IMR-90 (cell line): ENCODE data around the gene RAX2. TPM values are rescaled to one million over a fixed set of nuclear protein-coding genes. Genes with fewer than 3 reads are reported as not detected.

ENCODE experiments used
- ATAC-seq: fragments of 200-7000 bp; cut with Tn5 transposase; 2 replicates; pipeline ENCODE4 v1.9.1; 2020; ENCODE audit warnings: low read depth, mild to moderate bottlenecking, moderate library complexity
- BruUV-seq: library from RNA; stranded (reverse); fragments of 400-500 nt; replicated peaks from 2 replicates; lab custom pipeline; 2021; lab: Mats Ljungman, UMichigan
- CTCF ChIA-PET: fragments of 300-600 bp; formaldehyde crosslinking; extraction: SDS; loops from one replicate; lab custom pipeline; 2021; ENCODE audit warnings: antibody characterized with exemption; lab: Yijun Ruan, JAX
- POLR2A ChIA-PET: fragments of 300-600 bp; sonication (Branson Sonifier 250); formaldehyde crosslinking; loops from one replicate; lab custom pipeline; 2022; ENCODE audit warnings: antibody characterized with exemption; ENCODE audit not compliant: unreplicated experiment; lab: Charles Lee
- DNase-seq: peaks from one replicate; pipeline ENCODE4 v3.0.0; 2013
- H2AFZ ChIP-seq: replicated peaks from 2 replicates; pipeline ENCODE3; 2013; ENCODE audit warnings: low read length, mild to moderate bottlenecking; ENCODE audit not compliant: poor library complexity
- H2AK5ac ChIP-seq: 2 replicates; pipeline ENCODE4 v1.6.1; 2013; ENCODE audit warnings: low read depth, low read length, inconsistent platforms
- H2AK9ac ChIP-seq: replicated peaks from 2 replicates; pipeline ENCODE3; 2013; ENCODE audit warnings: mild to moderate bottlenecking, low read depth, low read length, moderate library complexity; ENCODE audit not compliant: poor library complexity
- H2BK120ac ChIP-seq: 2 replicates; pipeline ENCODE4 v1.6.1; 2013; ENCODE audit warnings: low read depth, low read length, inconsistent platforms
- H2BK15ac ChIP-seq: 3 replicates; pipeline ENCODE4 v1.6.1; 2013; ENCODE audit warnings: low read depth, low read length, inconsistent platforms
- H2BK20ac ChIP-seq: 2 replicates; pipeline ENCODE4 v1.6.1; 2013; ENCODE audit warnings: low read depth, mild to moderate bottlenecking, inconsistent platforms, low read length, moderate library complexity
- H2BK5ac ChIP-seq: 2 replicates; pipeline ENCODE4 v1.6.1; 2013; ENCODE audit warnings: mild to moderate bottlenecking, low read depth, low read length, inconsistent platforms; ENCODE audit not compliant: poor library complexity, severe bottlenecking
- H3K14ac ChIP-seq: replicated peaks from 2 replicates; pipeline ENCODE4 v1.6.1; 2013; ENCODE audit warnings: low read depth, low read length, inconsistent platforms
- H3K18ac ChIP-seq: 2 replicates; pipeline ENCODE4 v1.6.1; 2013; ENCODE audit warnings: low read depth, low read length, control low read depth
- H3K23ac ChIP-seq: 2 replicates; pipeline ENCODE4 v1.6.1; 2013; ENCODE audit warnings: low read depth, low read length, inconsistent platforms
- H3K27ac ChIP-seq: 2 replicates; pipeline ENCODE4 v1.5.1; 2013; ENCODE audit warnings: mild to moderate bottlenecking, control low read depth, low read length; ENCODE audit not compliant: insufficient read depth
- H3K27me3 ChIP-seq: 2 replicates; pipeline ENCODE4 v1.6.1; 2013; ENCODE audit warnings: low read length; ENCODE audit not compliant: control insufficient read depth, insufficient read depth
- H3K36me3 ChIP-seq: 2 replicates; pipeline ENCODE4 v1.6.1; 2013; ENCODE audit warnings: low read length, mixed read lengths; ENCODE audit not compliant: control insufficient read depth, insufficient read depth
- H3K4ac ChIP-seq: 2 replicates; pipeline ENCODE4 v1.6.1; 2013; ENCODE audit warnings: low read depth, low read length, inconsistent platforms
- H3K4me1 ChIP-seq: 2 replicates; pipeline ENCODE4 v1.6.1; 2013; ENCODE audit warnings: low read length, mixed read lengths; ENCODE audit not compliant: control insufficient read depth, insufficient read depth
- H3K4me2 ChIP-seq: 2 replicates; pipeline ENCODE4 v1.6.1; 2013; ENCODE audit warnings: low read depth, mild to moderate bottlenecking, control low read depth, low read length, moderate library complexity
- H3K4me3 ChIP-seq: 2 replicates; pipeline ENCODE4 v1.5.1; 2013; ENCODE audit warnings: low read depth, mild to moderate bottlenecking, control low read depth, low read length, moderate library complexity; ENCODE audit not compliant: insufficient read depth
- H3K56ac ChIP-seq: 2 replicates; pipeline ENCODE4 v1.6.1; 2013; ENCODE audit warnings: low read length, inconsistent platforms; ENCODE audit not compliant: insufficient read depth; ENCODE audit errors: extremely low read depth
- H3K79me1 ChIP-seq, 2 experiments: 2 replicates each; pipeline ENCODE4 v1.6.1; 2013; ENCODE audit warnings: low read length in 2 of 2, inconsistent platforms in 1 of 2, low read depth in 1 of 2
- H3K9ac ChIP-seq: 2 replicates; pipeline ENCODE4 v1.6.1; 2013; ENCODE audit warnings: low read depth, low read length, control low read depth
- H3K9me1 ChIP-seq: 2 replicates; pipeline ENCODE4 v1.6.1; 2013; ENCODE audit warnings: low read length, inconsistent platforms; ENCODE audit not compliant: insufficient read depth
- H3K9me3 ChIP-seq: 2 replicates; pipeline ENCODE4 v1.6.1; 2013; ENCODE audit warnings: low read length; ENCODE audit not compliant: control insufficient read depth, insufficient read depth
- H4K20me1 ChIP-seq: 2 replicates; pipeline ENCODE4 v1.6.1; 2013; ENCODE audit warnings: low read length, inconsistent platforms; ENCODE audit not compliant: insufficient read depth
- H4K5ac ChIP-seq: 2 replicates; pipeline ENCODE4 v1.6.1; 2013; ENCODE audit warnings: mild to moderate bottlenecking, low read depth, low read length, control low read depth
- H4K8ac ChIP-seq, 2 experiments: 2 replicates each; pipeline ENCODE4 v1.6.1; 2013; ENCODE audit warnings: low read depth in 2 of 2, low read length in 2 of 2, control low read depth in 1 of 2, inconsistent platforms in 1 of 2
- H4K91ac ChIP-seq: 2 replicates; pipeline ENCODE4 v1.6.1; 2013; ENCODE audit warnings: low read depth, low read length, inconsistent platforms; ENCODE audit not compliant: insufficient read depth
- BHLHE40 ChIP-seq: fragments of 150-350 bp; IDR thresholded peaks from 2 replicates; pipeline ENCODE4 v1.6.1; 2016; ENCODE audit warnings: mild to moderate bottlenecking, low read depth, low read length
- MXI1 ChIP-seq: IDR thresholded peaks from 2 replicates; pipeline ENCODE4 v1.6.1; 2012; ENCODE audit warnings: low read depth, mild to moderate bottlenecking, low read length, moderate library complexity, borderline replicate concordance
- NFE2L2 ChIP-seq: fragments of 150-350 bp; IDR thresholded peaks from 2 replicates; pipeline ENCODE4 v1.6.1; 2016; ENCODE audit warnings: low read depth, mild to moderate bottlenecking, low read length
- RAD21 ChIP-seq: IDR thresholded peaks from 2 replicates; pipeline ENCODE4 v1.6.1; 2012; ENCODE audit warnings: low read length, improper control_type of control experiment
- WGBS, 2 experiments: methylation state at CpG; one replicate each; pipeline versions ENCODE4 v1.1.5 to v1.1.7; 2013; ENCODE audit warnings: missing lambda C conversion rate in 2 of 2; ENCODE audit not compliant: insufficient read length in 1 of 2; ENCODE audit errors: extremely low coverage in 2 of 2; 5-methylcytosine and 5-hydroxymethylcytosine counted together
- dilution Hi-C: fragments of 300-500 bp; cut with HindIII; formaldehyde crosslinking; loops from one replicate; pipeline ENCODE4 v1.14.3; 2018; ENCODE audit warnings: low sequenced_read_pairs; ENCODE audit not compliant: unreplicated experiment
- in situ Hi-C: fragments of 300-500 bp; cut with MboI; formaldehyde crosslinking; loops from 3 replicates; pipeline ENCODE4 v1.14.3; 2019; ENCODE audit warnings: low sequenced_read_pairs, inconsistent platforms, mixed read lengths
- intact Hi-C: fragments of 100-400 bp; cut with micrococcal nuclease; formaldehyde crosslinking; loops from 2 replicates; pipeline ENCODE4 v1.10.0; 2022
- polyA plus RNA-seq, 3 experiments: library from polyadenylated mRNA; depleted of rRNA; stranded (reverse); fragments of >200 nt; gene quantifications; 2 replicates each; pipeline ENCODE4 v1.2.3, GENCODE V29; 2012; ENCODE audit warnings: low replicate concordance in 1 of 3
- total RNA-seq: library from RNA; depleted of rRNA; stranded (reverse); fragments of >200 nt; gene quantifications from 2 replicates; pipeline ENCODE4 v1.2.3, GENCODE V29; 2012

RAX2 gene
- total and polyA plus RNA-seq, 2 of the 4 experiments (the other 2 are of a cell fraction) = not detected

GRCh38 chr19:3737487-3738205 lies 34.4 kb downstream of the RAX2 start:
- no peak overlapping the region for H2BK5ac ChIP-seq
- H3K27me3 ChIP-seq = peaks cover 11% of the 10 kb centered on the region
- no peak overlapping the region for H2AFZ ChIP-seq
- H2BK15ac ChIP-seq = no peak overlapping the region
- no peaks in the 10 kb centered on the region for H3K4me1 ChIP-seq
- no peak overlapping the region for H3K4me3 ChIP-seq
- in situ Hi-C loops = no loop called here
- intact Hi-C loops = no loop called here
- no peak overlapping the region for H3K18ac ChIP-seq
- H3K9ac ChIP-seq = no peak overlapping the region
- H2AK9ac ChIP-seq = no peak overlapping the region
- H3K4me2 ChIP-seq = no peak overlapping the region
- H3K14ac ChIP-seq = no peak overlapping the region
- no peaks in the 10 kb centered on the region for H4K20me1 ChIP-seq
- DNase-seq (no peak), ATAC-seq (no peak)
- H3K9me1 ChIP-seq = peaks cover 8% of the 10 kb centered on the region; the same call in 1 of the 2 replicates
- ChIA-PET CTCF (no interaction called here), POLR2A (interaction anchor here (1.0 kb wide), 1 partner anchor 25 kb away, joined by 4 read pairs; the partner anchor contains the start of gene MRPL54)
- no peaks in the 10 kb centered on the region for H3K36me3 ChIP-seq
- no peaks in the 10 kb centered on the region for H3K9me3 ChIP-seq
- H4K91ac ChIP-seq = no peak overlapping the region
- H3K79me1 ChIP-seq = no peaks in the 10 kb centered on the region
- no peak overlapping the region for H4K8ac ChIP-seq
- dilution Hi-C loops = no loop called here
- no peak overlapping the region for H2AK5ac ChIP-seq
- 64% methylated on average over 8 of the region's 10 CpGs; no CpG with 5 or more reads in 1 of the 2 experiments for WGBS, 2 experiments
- no peak overlapping the region for H3K27ac ChIP-seq
- no peak overlapping the region for H3K23ac ChIP-seq
- H3K56ac ChIP-seq = no peak overlapping the region
- no peak for TF ChIP-seq MXI1
- TF ChIP-seq NFE2L2 = no peak
- TF ChIP-seq BHLHE40 = no peak
- TF ChIP-seq RAD21 = no peak
- no peak overlapping the region for H2BK120ac ChIP-seq
- no peak overlapping the region for H2BK20ac ChIP-seq
- no peak overlapping the region for H3K4ac ChIP-seq
- no TSS peak for BruUV-seq
- no peak overlapping the region for H4K5ac ChIP-seq
